B cell (primary cell): ENCODE results near the gene RAI1. TPM values are rescaled to one million over a fixed set of nuclear protein-coding genes. Genes with fewer than 3 reads are reported as not detected.

ENCODE experiments used
- ATAC-seq: fragments of 200-7000 bp; cut with Tn5 transposase; one replicate; pipeline ENCODE4 v1.10.0; 2021; ENCODE audit warnings: low read depth, mild to moderate bottlenecking, moderate number of reproducible peaks, moderate library complexity
- CTCF ChIA-PET: fragments of 350-600 bp; sonication (Branson Sonifier 250); formaldehyde crosslinking; loops from one replicate; lab custom pipeline; 2021; ENCODE audit warnings: antibody characterized with exemption, inconsistent platforms; lab: Charles Lee
- POLR2A ChIA-PET: fragments of 350-600 bp; sonication (Branson Sonifier 250); formaldehyde crosslinking; loops from one replicate; lab custom pipeline; 2021; ENCODE audit warnings: antibody characterized with exemption; lab: Charles Lee
- DNase-seq: peaks from one replicate; pipeline ENCODE4 v3.0.0; 2013
- H2AFZ ChIP-seq: 2 replicates; pipeline ENCODE4 v1.6.1; 2012; ENCODE audit warnings: mild to moderate bottlenecking, low read depth, low read length; ENCODE audit not compliant: insufficient read depth, poor library complexity, severe bottlenecking
- H3K27ac ChIP-seq, 2 donors: 1 replicate in 1 of 2; 2 replicates in 1 of 2; pipeline ENCODE4 v1.5.1; 2012 to 2013; ENCODE audit warnings: low read length in 2 of 2, mild to moderate bottlenecking in 2 of 2, moderate library complexity in 1 of 2
- H3K27me3 ChIP-seq, 4 experiments: fragments of 200-600 bp in 1 of 4; sonication (generic) in 1 of 4; replicated peaks in 1 of 4; 1 replicate in 2 of 4; 2 replicates in 2 of 4; pipeline versions ENCODE4 v1.6.1 to v1.7.0; 2013 to 2016; ENCODE audit warnings: low read length in 3 of 4, mild to moderate bottlenecking in 2 of 4, mixed read lengths in 1 of 4, moderate library complexity in 1 of 4; ENCODE audit not compliant: insufficient read depth in 4 of 4, control insufficient read depth in 3 of 4; ENCODE audit errors: control extremely low read depth in 1 of 4
- H3K36me3 ChIP-seq, 2 experiments: replicated peaks in 1 of 2; 1 replicate in 1 of 2; 2 replicates in 1 of 2; pipeline versions ENCODE4 v1.6.1 to v1.7.1; 2013; ENCODE audit warnings: low read length in 1 of 2; ENCODE audit not compliant: insufficient read depth in 2 of 2, control insufficient read depth in 1 of 2; ENCODE audit errors: control extremely low read depth in 1 of 2, extremely low read depth in 1 of 2
- H3K4me1 ChIP-seq, 2 donors: fragments of 200-600 bp in 1 of 2; sonication (generic) in 1 of 2; 1 replicate in 1 of 2; 2 replicates in 1 of 2; pipeline versions ENCODE4 v1.5.1 to v1.6.1; 2013 to 2017; ENCODE audit warnings: low read length in 2 of 2; ENCODE audit not compliant: control insufficient read depth in 2 of 2, insufficient read depth in 2 of 2
- H3K4me2 ChIP-seq: replicated peaks from 2 replicates; pipeline ENCODE3; 2012; ENCODE audit warnings: mild to moderate bottlenecking, low read depth, low read length; ENCODE audit not compliant: poor library complexity, severe bottlenecking
- H3K4me3 ChIP-seq, 5 experiments: fragments of 200-600 bp in 1 of 5; sonication (generic) in 1 of 5; 1 replicate in 3 of 5; 2 replicates in 2 of 5; pipeline versions ENCODE4 v1.5.1 to v1.7.0; 2011 to 2016; ENCODE audit warnings: low read length in 4 of 5, mild to moderate bottlenecking in 4 of 5, low read depth in 2 of 5, control low read depth in 1 of 5, moderate library complexity in 1 of 5; ENCODE audit not compliant: insufficient read depth in 1 of 5; ENCODE audit errors: control extremely low read depth in 1 of 5, extremely low read depth in 1 of 5
- H3K79me2 ChIP-seq: fragments of 200-600 bp; sonication (generic); one replicate; pipeline ENCODE4 v1.6.0; 2016; ENCODE audit warnings: low read length; ENCODE audit not compliant: control insufficient read depth, insufficient read depth
- H3K9ac ChIP-seq: fragments of 200-600 bp; sonication (generic); 2 replicates; pipeline ENCODE4 v1.6.1; 2017; ENCODE audit warnings: mild to moderate bottlenecking, low read length, moderate library complexity
- H3K9me3 ChIP-seq, 3 donors: one replicate each; pipeline versions ENCODE4 v1.6.1 to v1.7.1; 2013; ENCODE audit warnings: low read length in 2 of 3; ENCODE audit not compliant: control insufficient read depth in 2 of 3, insufficient read depth in 1 of 3; ENCODE audit errors: control extremely low read depth in 1 of 3
- H4K20me1 ChIP-seq: 2 replicates; pipeline ENCODE4 v1.6.0; 2012; ENCODE audit warnings: mild to moderate bottlenecking, low read length; ENCODE audit not compliant: insufficient read depth, control insufficient read depth, poor library complexity, severe bottlenecking
- H3K27ac Mint-ChIP-seq: one replicate; pipeline ENCODE4 v1.8.0; 2021; ENCODE audit warnings: mixed read lengths
- H3K27me3 Mint-ChIP-seq: one replicate; pipeline ENCODE4 v1.8.0; 2021; ENCODE audit warnings: mixed read lengths
- H3K4me1 Mint-ChIP-seq: one replicate; pipeline ENCODE4 v1.8.0; 2021; ENCODE audit warnings: mixed read lengths
- H3K4me3 Mint-ChIP-seq: one replicate; pipeline ENCODE4 v1.8.0; 2021; ENCODE audit warnings: mixed read lengths
- H3K9me3 Mint-ChIP-seq: one replicate; pipeline ENCODE4 v1.8.0; 2022; ENCODE audit warnings: mixed read lengths; ENCODE audit not compliant: insufficient read depth
- EZH2 ChIP-seq: IDR thresholded peaks from 2 replicates; pipeline ENCODE4 v1.6.1; 2012; ENCODE audit warnings: borderline replicate concordance, low read depth, mild to moderate bottlenecking, moderate library complexity, low read length; ENCODE audit not compliant: insufficient read depth, poor library complexity, severe bottlenecking
- WGBS: methylation state at CpG from one replicate; pipeline ENCODE4 v1.1.5; 2013; ENCODE audit warnings: missing lambda C conversion rate; ENCODE audit not compliant: insufficient coverage; 5-methylcytosine and 5-hydroxymethylcytosine counted together
- intact Hi-C: fragments of 100-400 bp; cut with micrococcal nuclease; formaldehyde crosslinking; loops from one replicate; pipeline ENCODE4 v1.10.0; 2022
- polyA plus RNA-seq: library from polyadenylated mRNA; depleted of rRNA; stranded (reverse); fragments of >200 nt; gene quantifications from 2 replicates; pipeline ENCODE4 v1.2.3, GENCODE V29; 2012
- total RNA-seq, 2 donors: library from RNA; stranded (reverse); fragments of 120-200 nt in 1 of 2; gene quantifications; 1 replicate in 1 of 2; 2 replicates in 1 of 2; pipeline versions ENCODE4 v1.2.3 to v1.2.4, GENCODE V29; 2013 to 2022
- TF ChIP-seq, protein P1 (sequence below): fragments of 200-600 bp; IDR thresholded peaks from one replicate; pipeline ENCODE4 v1.8.0; 2022; ENCODE audit warnings: antibody characterized with exemption, mild to moderate bottlenecking

RAI1 gene
- total and polyA plus RNA-seq, 2 donors (not counting 1 experiment from before 2014, with no cell fraction given): 4.7 to 34.0 TPM

DNA sequence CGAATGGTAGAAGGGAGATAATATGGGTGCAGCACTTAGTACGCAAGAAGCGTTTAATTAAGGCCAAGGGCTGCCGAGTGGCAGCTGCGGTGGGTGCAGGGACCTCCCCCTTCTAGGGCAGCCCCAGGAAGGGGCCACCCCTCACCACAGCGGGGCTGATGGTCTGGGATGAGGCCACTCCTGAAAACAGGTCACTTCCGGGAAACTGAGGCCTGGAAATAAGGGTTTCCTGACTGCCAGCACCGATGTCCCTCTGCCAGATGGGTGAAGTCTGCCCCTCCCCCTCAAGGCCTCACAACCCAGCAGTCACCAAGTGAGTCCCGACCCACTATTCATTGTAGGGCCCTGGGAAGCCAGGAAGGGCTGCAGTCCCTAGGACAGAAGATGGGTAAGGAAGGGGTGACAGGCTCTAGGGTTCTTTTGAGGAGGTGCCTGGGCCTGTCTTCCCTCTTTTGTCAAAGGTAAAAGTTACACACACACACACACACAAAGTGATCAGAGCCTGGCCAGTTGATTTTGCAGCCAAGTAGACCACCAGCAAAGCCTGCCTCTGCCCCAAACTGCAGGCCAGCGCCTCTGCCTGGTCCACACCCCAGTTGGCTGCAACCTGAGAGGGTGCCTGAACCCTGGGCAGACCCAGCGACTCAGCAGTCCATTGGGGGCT lies 143.0 kb downstream of the RAI1 start:
- no peak for TF ChIP-seq EZH2
- TF ChIP-seq, protein P1, sequence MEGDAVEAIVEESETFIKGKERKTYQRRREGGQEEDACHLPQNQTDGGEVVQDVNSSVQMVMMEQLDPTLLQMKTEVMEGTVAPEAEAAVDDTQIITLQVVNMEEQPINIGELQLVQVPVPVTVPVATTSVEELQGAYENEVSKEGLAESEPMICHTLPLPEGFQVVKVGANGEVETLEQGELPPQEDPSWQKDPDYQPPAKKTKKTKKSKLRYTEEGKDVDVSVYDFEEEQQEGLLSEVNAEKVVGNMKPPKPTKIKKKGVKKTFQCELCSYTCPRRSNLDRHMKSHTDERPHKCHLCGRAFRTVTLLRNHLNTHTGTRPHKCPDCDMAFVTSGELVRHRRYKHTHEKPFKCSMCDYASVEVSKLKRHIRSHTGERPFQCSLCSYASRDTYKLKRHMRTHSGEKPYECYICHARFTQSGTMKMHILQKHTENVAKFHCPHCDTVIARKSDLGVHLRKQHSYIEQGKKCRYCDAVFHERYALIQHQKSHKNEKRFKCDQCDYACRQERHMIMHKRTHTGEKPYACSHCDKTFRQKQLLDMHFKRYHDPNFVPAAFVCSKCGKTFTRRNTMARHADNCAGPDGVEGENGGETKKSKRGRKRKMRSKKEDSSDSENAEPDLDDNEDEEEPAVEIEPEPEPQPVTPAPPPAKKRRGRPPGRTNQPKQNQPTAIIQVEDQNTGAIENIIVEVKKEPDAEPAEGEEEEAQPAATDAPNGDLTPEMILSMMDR: no peak
- H3K9me3 Mint-ChIP-seq: no peaks in the 10 kb centered on the region
- peaks cover 52% of the 10 kb centered on the region for H3K4me1 Mint-ChIP-seq
- Histone ChIP-seq H2AFZ (peak overlapping the region; percentile 30), H3K4me3 (peak overlapping the region; percentile 35 to 82 (median 56)), H3K9me3 (no peaks in the 10 kb centered on the region), H3K4me1 (peaks cover 28 to 41% of the 10 kb centered on the region in 2 donors), H3K36me3 (peaks cover 0 to 13% of the 10 kb centered on the region in 2 experiments), H3K9ac (peak overlapping the region; percentile 70), H4K20me1 (peaks cover 87% of the 10 kb centered on the region), H3K27ac (peak overlapping the region; percentile 16 to 56), H3K79me2 (peaks cover 47% of the 10 kb centered on the region), H3K4me2 (peak overlapping the region; percentile 96), H3K27me3 (no peaks in the 10 kb centered on the region)
- 30% methylated on average over 9 of the region's 11 CpGs for WGBS
- ChIA-PET POLR2A (interaction anchor here (1.0 kb wide), 1 partner anchor 12 kb away, joined by 3 read pairs; the partner anchor contains the start of gene SREBF1), CTCF (interaction anchor here (1.2 to 3.1 kb wide), 2 partner anchors 12 to 34 kb away, joined by 3 to 13 read pairs; no protein-coding TSS in a partner anchor)
- ATAC-seq: peak; percentile 6
- peak overlapping the region; percentile 72 for H3K27ac Mint-ChIP-seq
- H3K4me3 Mint-ChIP-seq: peak overlapping the region; percentile 86
- H3K27me3 Mint-ChIP-seq: no peaks in the 10 kb centered on the region
- DNase-seq: no peak
- intact Hi-C loops: no loop called here
